Naive thymus-derived CD4-positive, alpha-beta T cell (primary cell): ENCODE measurements around the gene ZC3H12D. TPM values are rescaled to one million over a fixed set of nuclear protein-coding genes. Genes with fewer than 3 reads are reported as not detected.

Experiments used
- ATAC-seq: fragments of 150-1000 bp; cut with Tn5 transposase; 2 replicates; pipeline ENCODE4 v1.10.0; 2021; ENCODE audit warnings: mild to moderate bottlenecking, moderate library complexity
- CTCF ChIA-PET: fragments of 350-600 bp; sonication (Branson Sonifier 250); formaldehyde crosslinking; loops from one replicate; lab custom pipeline; 2021; ENCODE audit warnings: antibody characterized with exemption; lab: Charles Lee
- POLR2A ChIA-PET: fragments of 350-600 bp; sonication (Branson Sonifier 250); formaldehyde crosslinking; loops from one replicate; lab custom pipeline; 2021; ENCODE audit warnings: antibody characterized with exemption, inconsistent platforms; lab: Charles Lee
- DNase-seq, 9 donors: peaks; one replicate each; pipeline versions ENCODE4 v3.0.0 to v3.0.0-alpha.2; 2020 to 2022; ENCODE audit warnings: mixed read lengths in 1 of 9
- H3K27ac ChIP-seq: one replicate; pipeline ENCODE4 v1.7.0; 2013; ENCODE audit warnings: mild to moderate bottlenecking, low read depth, low read length, moderate library complexity
- H3K27me3 ChIP-seq, 2 donors: one replicate each; pipeline ENCODE4 v1.7.0; 2013; ENCODE audit warnings: low read length in 2 of 2, mild to moderate bottlenecking in 2 of 2, moderate library complexity in 2 of 2; ENCODE audit not compliant: control insufficient read depth in 2 of 2, insufficient read depth in 2 of 2
- H3K36me3 ChIP-seq, 3 experiments: 1 replicate in 2 of 3; 2 replicates in 1 of 3; pipeline ENCODE4 v1.7.0; 2013; ENCODE audit warnings: low read length in 3 of 3, mild to moderate bottlenecking in 3 of 3, moderate library complexity in 1 of 3; ENCODE audit not compliant: insufficient read depth in 3 of 3, control insufficient read depth in 2 of 3
- H3K4me1 ChIP-seq, 2 donors: one replicate each; pipeline ENCODE4 v1.7.0; 2013; ENCODE audit warnings: low read length in 2 of 2, mild to moderate bottlenecking in 2 of 2, moderate library complexity in 1 of 2; ENCODE audit not compliant: control insufficient read depth in 2 of 2, insufficient read depth in 2 of 2
- H3K4me3 ChIP-seq: 2 replicates; pipeline ENCODE4 v1.7.0; 2013; ENCODE audit warnings: mild to moderate bottlenecking, low read length
- H3K9me3 ChIP-seq, 3 experiments: 1 replicate in 2 of 3; 2 replicates in 1 of 3; pipeline ENCODE4 v1.7.0; 2013; ENCODE audit warnings: low read length in 3 of 3; ENCODE audit not compliant: control insufficient read depth in 2 of 3
- H3K27ac Mint-ChIP-seq, 9 donors: one replicate each; pipeline ENCODE4 v1.8.0; 2020 to 2022; ENCODE audit warnings: mixed read lengths in 9 of 9, mild to moderate bottlenecking in 8 of 9, moderate library complexity in 5 of 9, inconsistent platforms in 2 of 9
- H3K27me3 Mint-ChIP-seq, 5 donors: one replicate each; pipeline ENCODE4 v1.8.0; 2021 to 2022; ENCODE audit warnings: mixed read lengths in 5 of 5, mild to moderate bottlenecking in 1 of 5
- H3K36me3 Mint-ChIP-seq, 5 donors: one replicate each; pipeline ENCODE4 v1.8.0; 2020 to 2022; ENCODE audit warnings: mixed read lengths in 5 of 5, mild to moderate bottlenecking in 3 of 5, inconsistent platforms in 1 of 5
- H3K4me1 Mint-ChIP-seq, 7 donors: one replicate each; pipeline ENCODE4 v1.8.0; 2020 to 2022; ENCODE audit warnings: mixed read lengths in 7 of 7, mild to moderate bottlenecking in 3 of 7, inconsistent platforms in 1 of 7
- H3K4me3 Mint-ChIP-seq, 10 donors: one replicate each; pipeline ENCODE4 v1.8.0; 2020 to 2022; ENCODE audit warnings: mild to moderate bottlenecking in 10 of 10, mixed read lengths in 10 of 10, moderate library complexity in 6 of 10, inconsistent platforms in 2 of 10
- H3K9me3 Mint-ChIP-seq, 11 donors: one replicate each; pipeline ENCODE4 v1.8.0; 2020 to 2022; ENCODE audit warnings: mixed read lengths in 11 of 11, mild to moderate bottlenecking in 4 of 11, inconsistent platforms in 1 of 11, moderate library complexity in 1 of 11
- intact Hi-C, 2 donors: fragments of 100-400 bp; cut with micrococcal nuclease; formaldehyde crosslinking; loops; one replicate each; pipeline ENCODE4 v1.15.1; 2023
- polyA plus RNA-seq, 2 donors: library from polyadenylated mRNA; unstranded; fragments of 300-500 nt; fragmentation: Illumina TruSeq; gene quantifications; one replicate each; pipeline ENCODE4 v1.2.3, GENCODE V29; 2021
- total RNA-seq, 6 experiments: library from RNA in 5 of 6; stranded (reverse) in 5 of 6; gene quantifications; 1 replicate in 5 of 6; 2 replicates in 1 of 6; pipeline ENCODE4 v1.2.3 and lab custom pipeline; 2021 to 2026

ZC3H12D gene
- total and polyA plus RNA-seq, 7 experiments from 2014 or later, result 1.8 to 85.6 (median 67.9) TPM

- Histone ChIP-seq H3K36me3 (no peaks in the 10 kb centered on the region), H3K4me3 (no peak overlapping the region), H3K27ac (no peak overlapping the region), H3K4me1 (no peaks in the 10 kb centered on the region), H3K27me3 (no peaks in the 10 kb centered on the region), H3K9me3 (no peaks in the 10 kb centered on the region)
- ChIA-PET POLR2A (interaction anchor here (0.7 kb wide), 1 partner anchor 47 kb away, joined by 3 read pairs; no protein-coding TSS in a partner anchor), CTCF (interaction anchor here (0.6 kb wide), 1 partner anchor 351 kb away, joined by 3 read pairs; no protein-coding TSS in a partner anchor)
- ATAC-seq (no peak), DNase-seq (no peak)
- Mint-ChIP-seq H3K36me3 (peaks cover 0 to 7% (median 0%) of the 10 kb centered on the region in 5 donors), H3K4me1 (peaks cover 0 to 21% (median 3%) of the 10 kb centered on the region in 7 donors), H3K4me3 (no peak overlapping the region), H3K9me3 (no peaks in the 10 kb centered on the region), H3K27ac (no peak overlapping the region), H3K27me3 (no peaks in the 10 kb centered on the region)
- intact Hi-C loops, result loop anchor here in 1 of 2 donors (10.0 kb wide), 1 partner anchor 694 kb away; the partner anchor contains the start of gene UST
Observed at GRCh38 chr6:149438855-149439254, 46.0 kb downstream of the ZC3H12D start.

GRCh38 chr6:149437212-149437611 lies 47.6 kb downstream of the ZC3H12D start:
- Mint-ChIP-seq H3K4me1 (peaks cover 0 to 23% (median 3%) of the 10 kb centered on the region in 7 donors), H3K27me3 (no peaks in the 10 kb centered on the region), H3K4me3 (no peak overlapping the region), H3K9me3 (no peaks in the 10 kb centered on the region), H3K36me3 (peaks cover 0 to 4% (median 0%) of the 10 kb centered on the region in 5 donors), H3K27ac (peak overlapping the region in 1 of 9 donors; percentile 41)
- ATAC-seq (no peak), DNase-seq (no peak)
- ChIA-PET POLR2A (no interaction called here), CTCF (no interaction called here)
- intact Hi-C loops, result loop anchor here in 1 of 2 donors (10.0 kb wide), 1 partner anchor 692 kb away; the partner anchor contains the start of gene UST
- no peaks in the 10 kb centered on the region for H3K4me1 ChIP-seq
- H3K27me3 ChIP-seq, result no peaks in the 10 kb centered on the region
- H3K9me3 ChIP-seq, result no peaks in the 10 kb centered on the region
- no peaks in the 10 kb centered on the region for H3K36me3 ChIP-seq
- H3K27ac ChIP-seq, result no peak overlapping the region
- H3K4me3 ChIP-seq, result no peak overlapping the region

GRCh38 chr6:149436647-149437046 lies 48.2 kb downstream of the ZC3H12D start:
- H3K27ac ChIP-seq, result no peak overlapping the region
- no peak overlapping the region for H3K4me3 ChIP-seq
- H3K36me3 ChIP-seq, result no peaks in the 10 kb centered on the region
- H3K9me3 ChIP-seq, result no peaks in the 10 kb centered on the region
- Mint-ChIP-seq H3K27ac (peak overlapping the region in 1 of 9 donors; percentile 41), H3K4me3 (no peak overlapping the region), H3K4me1 (peaks cover 0 to 28% (median 5%) of the 10 kb centered on the region in 7 donors), H3K27me3 (no peaks in the 10 kb centered on the region), H3K9me3 (no peaks in the 10 kb centered on the region), H3K36me3 (peaks cover 0 to 4% (median 0%) of the 10 kb centered on the region in 5 donors)
- CTCF ChIA-PET, result interaction anchor here (0.6 to 1.3 kb wide), 2 partner anchors 327 to 354 kb away, joined by 3 to 5 read pairs; no protein-coding TSS in a partner anchor
- intact Hi-C loops, result loop anchor here in 1 of 2 donors (10.0 kb wide), 1 partner anchor 692 kb away; the partner anchor contains the start of gene UST
- no peak for ATAC-seq
- no peak for DNase-seq
- POLR2A ChIA-PET, result no interaction called here
- H3K4me1 ChIP-seq, result no peaks in the 10 kb centered on the region
- H3K27me3 ChIP-seq, result no peaks in the 10 kb centered on the region

- no peaks in the 10 kb centered on the region for H3K9me3 Mint-ChIP-seq
- intact Hi-C loops, result loop anchor here in 1 of 2 donors (10.0 kb wide), 1 partner anchor 691 kb away; the partner anchor contains the start of gene UST
- H3K27me3 ChIP-seq, result no peaks in the 10 kb centered on the region
- no peaks in the 10 kb centered on the region for H3K4me1 ChIP-seq
- CTCF ChIA-PET, result interaction anchor here (0.6 to 1.3 kb wide), 2 partner anchors 327 to 354 kb away, joined by 3 to 5 read pairs; no protein-coding TSS in a partner anchor
- no peaks in the 10 kb centered on the region for H3K9me3 ChIP-seq
- no peak overlapping the region for H3K4me3 Mint-ChIP-seq
- H3K4me3 ChIP-seq, result no peak overlapping the region
- DNase-seq (peak in 1 of 9 donors; percentile 18), ATAC-seq (no peak)
- no peak overlapping the region for H3K27ac ChIP-seq
- H3K36me3 ChIP-seq, result no peaks in the 10 kb centered on the region
- peaks cover 0 to 28% (median 5%) of the 10 kb centered on the region in 7 donors for H3K4me1 Mint-ChIP-seq
- H3K27ac Mint-ChIP-seq, result no peak overlapping the region
- H3K36me3 Mint-ChIP-seq, result peaks cover 0 to 4% (median 0%) of the 10 kb centered on the region in 5 donors
- POLR2A ChIA-PET, result no interaction called here
- H3K27me3 Mint-ChIP-seq, result no peaks in the 10 kb centered on the region
Observed at GRCh38 chr6:149435919-149436586, 48.8 kb downstream of the ZC3H12D start.

- no peaks in the 10 kb centered on the region for H3K27me3 ChIP-seq
- DNase-seq (no peak), ATAC-seq (no peak)
- POLR2A ChIA-PET, result interaction anchor here (2.3 kb wide), 1 partner anchor 351 kb away, joined by 8 read pairs; no protein-coding TSS in a partner anchor
- H3K4me1 ChIP-seq, result no peaks in the 10 kb centered on the region
- H3K9me3 ChIP-seq, result no peaks in the 10 kb centered on the region
- H3K36me3 Mint-ChIP-seq, result no peaks in the 10 kb centered on the region
- H3K27ac Mint-ChIP-seq, result no peak overlapping the region
- intact Hi-C loops, result loop anchor here (2.0 to 10.0 kb wide), 6 partner anchors 117 to 877 kb away; partner anchors contain the start of genes UST (in 2 of the 2) and TAB2 (in 1 of the 2)
- H3K27me3 Mint-ChIP-seq, result no peaks in the 10 kb centered on the region
- CTCF ChIA-PET, result interaction anchor here (0.5 to 7.3 kb wide), 16 partner anchors 15 to 406 kb away, joined by 3 to 110 read pairs (median 4); no protein-coding TSS in a partner anchor
- H3K4me3 Mint-ChIP-seq, result no peak overlapping the region
- no peaks in the 10 kb centered on the region for H3K36me3 ChIP-seq
- H3K27ac ChIP-seq, result no peak overlapping the region
- no peak overlapping the region for H3K4me3 ChIP-seq
- no peaks in the 10 kb centered on the region for H3K9me3 Mint-ChIP-seq
- H3K4me1 Mint-ChIP-seq, result peaks cover 0 to 27% (median 7%) of the 10 kb centered on the region in 7 donors
Observed at GRCh38 chr6:149433881-149434280, 50.9 kb downstream of the ZC3H12D start.

- CTCF ChIA-PET, result interaction anchor here (0.5 to 7.3 kb wide), 18 partner anchors 14 to 406 kb away, joined by 3 to 110 read pairs (median 4); no protein-coding TSS in a partner anchor
- H3K4me3 Mint-ChIP-seq, result no peak overlapping the region
Observed at GRCh38 chr6:149433405-149433804, 51.4 kb downstream of the ZC3H12D start.

More at GRCh38 chr6:149433405-149433804, 51.4 kb downstream of the ZC3H12D start:
- Mint-ChIP-seq H3K27ac (no peak overlapping the region), H3K27me3 (no peaks in the 10 kb centered on the region), H3K4me1 (peaks cover 0 to 25% (median 7%) of the 10 kb centered on the region in 7 donors), H3K9me3 (no peaks in the 10 kb centered on the region), H3K36me3 (no peaks in the 10 kb centered on the region)
- intact Hi-C loops, result loop anchor here (2.0 to 10.0 kb wide), 6 partner anchors 117 to 876 kb away; partner anchors contain the start of genes UST (in 2 of the 2) and TAB2 (in 1 of the 2)
- POLR2A ChIA-PET, result interaction anchor here (2.3 kb wide), 1 partner anchor 351 kb away, joined by 8 read pairs; no protein-coding TSS in a partner anchor
- Histone ChIP-seq H3K36me3 (no peaks in the 10 kb centered on the region), H3K4me1 (no peaks in the 10 kb centered on the region), H3K9me3 (no peaks in the 10 kb centered on the region), H3K4me3 (no peak overlapping the region), H3K27ac (no peak overlapping the region), H3K27me3 (no peaks in the 10 kb centered on the region)
- ATAC-seq, result no peak
- no peak for DNase-seq
